Esophagus muscularis mucosa (tissue), 4 donors: ENCODE results near the gene MCMBP. TPM values are rescaled to one million over a fixed set of nuclear protein-coding genes. Genes with fewer than 3 reads are reported as not detected.
"Not testable (repeated sequence)": the region's sequence is repeated elsewhere in the genome, so short reads cannot be mapped to it uniquely, and the experiment has no call there.

Experiments used
- DNase-seq: peaks from one replicate; pipeline ENCODE4 v3.0.0-alpha.2; 2017; ENCODE audit errors: extremely low spot score
- H3K27ac ChIP-seq, 4 donors: fragments of 200-600 bp; sonication (generic); replicated peaks in 1 of 4; 1 replicate in 3 of 4; 2 replicates in 1 of 4; pipeline ENCODE4 v1.5.1; 2016 to 2019; ENCODE audit warnings: mild to moderate bottlenecking in 1 of 4
- H3K27me3 ChIP-seq, 4 donors: fragments of 200-600 bp; sonication (generic); one replicate each; pipeline versions ENCODE4 v1.5.1 to v1.6.0; 2016 to 2019
- H3K36me3 ChIP-seq, 4 donors: fragments of 200-600 bp; sonication (generic); one replicate each; pipeline ENCODE4 v1.5.1; 2016 to 2019
- H3K4me1 ChIP-seq, 4 donors: fragments of 200-600 bp; sonication (generic); one replicate each; pipeline ENCODE4 v1.5.1; 2016 to 2019
- H3K4me3 ChIP-seq, 4 donors: fragments of 200-600 bp; sonication (generic); 1 replicate in 2 of 4; 2 replicates in 2 of 4; pipeline ENCODE4 v1.5.1; 2016 to 2019; ENCODE audit warnings: mild to moderate bottlenecking in 4 of 4, moderate library complexity in 1 of 4
- H3K9me3 ChIP-seq, 4 donors: fragments of 200-600 bp; sonication (generic); 1 replicate in 3 of 4; 2 replicates in 1 of 4; pipeline ENCODE4 v1.5.1; 2016 to 2019
- CTCF ChIP-seq, 3 experiments: fragments of 200-600 bp in 2 of 3; fragments of 450-650 bp in 1 of 3; sonication (generic) in 2 of 3; IDR thresholded peaks; one replicate each; pipeline ENCODE4 v1.5.1; 2017 to 2019; ENCODE audit warnings: antibody characterized with exemption in 3 of 3, mild to moderate bottlenecking in 2 of 3, moderate library complexity in 1 of 3
- EP300 ChIP-seq: sonication (generic); formaldehyde crosslinking; IDR thresholded peaks from one replicate; pipeline ENCODE4 v1.6.1; 2017; ENCODE audit warnings: antibody characterized with exemption
- POLR2A ChIP-seq: fragments of 450-650 bp; IDR thresholded peaks from one replicate; pipeline ENCODE4 v1.6.1; 2017; ENCODE audit warnings: antibody characterized with exemption, moderate library complexity, mild to moderate bottlenecking, low read depth
- POLR2AphosphoS5 ChIP-seq, 2 donors: sonication (generic); formaldehyde crosslinking; IDR thresholded peaks; one replicate each; pipeline ENCODE4 v1.6.1; 2017; ENCODE audit warnings: antibody characterized with exemption in 2 of 2
- WGBS: methylation state at CpG from one replicate; pipeline ENCODE4 v1.1.5; 2018; 5-methylcytosine and 5-hydroxymethylcytosine counted together
- intact Hi-C: fragments of 100-400 bp; cut with DNase I; formaldehyde crosslinking; loops from one replicate; pipeline ENCODE4 v1.15.1; 2023
- total RNA-seq, 4 donors: library from RNA; depleted of rRNA; stranded (reverse); fragments of >200 nt; gene quantifications; one replicate each; pipeline versions ENCODE4 v1.1.0 to v1.2.1, GENCODE V29; 2016

MCMBP gene
- total RNA-seq, 4 donors from 2014 or later, result 47.3 to 77.2 (median 52.3) TPM

DNA sequence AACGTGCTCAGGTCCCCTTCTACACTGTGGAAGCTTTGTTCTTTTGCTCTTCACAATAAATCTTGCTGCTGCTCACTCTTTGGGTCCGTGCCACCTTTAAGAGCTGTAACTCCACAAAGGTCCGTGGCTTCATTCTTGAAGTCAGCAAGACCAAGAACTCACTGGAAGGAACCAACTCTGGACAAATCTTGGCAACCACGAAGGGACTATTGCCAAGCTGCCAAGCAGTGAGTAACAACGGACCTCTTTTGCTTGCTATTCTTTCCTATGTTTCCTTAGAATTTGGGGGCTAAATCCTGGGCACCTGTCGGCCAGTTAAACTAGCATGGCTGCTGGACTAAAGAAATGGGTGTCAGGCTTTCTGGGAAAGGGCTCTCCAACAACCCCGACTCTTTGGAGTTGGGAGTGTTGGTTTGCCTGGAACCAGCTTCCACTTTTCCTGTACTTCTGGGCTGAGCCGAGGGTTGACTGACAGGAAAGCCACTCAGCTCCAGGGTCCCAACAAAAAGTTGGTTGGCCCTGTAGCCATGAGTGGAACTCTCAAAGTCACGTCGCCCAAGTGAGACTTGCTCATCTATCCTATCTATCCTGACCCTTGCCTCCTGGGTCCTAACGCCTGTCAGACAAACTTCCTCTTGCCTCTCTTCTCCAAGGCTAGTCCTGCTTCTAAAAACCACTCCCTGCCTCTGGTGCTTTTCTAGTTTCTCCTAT lies 11.4 kb upstream of the MCMBP start:
- H3K4me3 ChIP-seq, H3K27ac ChIP-seq, DNase-seq, H3K36me3 ChIP-seq, H3K9me3 ChIP-seq, intact Hi-C loops, H3K27me3 ChIP-seq, H3K4me1 ChIP-seq: not testable (repeated sequence)
- 79% methylated on average over 10 of the region's 11 CpGs for WGBS

- Histone ChIP-seq H3K9me3 (no peaks in the 10 kb centered on the region), H3K27me3 (no peaks in the 10 kb centered on the region), H3K27ac (no peak overlapping the region), H3K4me3 (no peak overlapping the region), H3K4me1 (peaks cover 4 to 8% (median 6%) of the 10 kb centered on the region in 4 donors), H3K36me3 (no peaks in the 10 kb centered on the region)
- DNase-seq, result no peak
- WGBS, result 88% methylated on average over 2 of the region's 2 CpGs
- TF ChIP-seq EP300 (no peak), POLR2A (no peak), POLR2AphosphoS5 (IDR thresholded peaks at IDR 0.05) (no peak), CTCF (IDR thresholded peaks at IDR 0.05) (no peak)
- intact Hi-C loops, result no loop called here
Measured at GRCh38 chr10:119878524-119878923, 5.9 kb upstream of the MCMBP start.

DNA sequence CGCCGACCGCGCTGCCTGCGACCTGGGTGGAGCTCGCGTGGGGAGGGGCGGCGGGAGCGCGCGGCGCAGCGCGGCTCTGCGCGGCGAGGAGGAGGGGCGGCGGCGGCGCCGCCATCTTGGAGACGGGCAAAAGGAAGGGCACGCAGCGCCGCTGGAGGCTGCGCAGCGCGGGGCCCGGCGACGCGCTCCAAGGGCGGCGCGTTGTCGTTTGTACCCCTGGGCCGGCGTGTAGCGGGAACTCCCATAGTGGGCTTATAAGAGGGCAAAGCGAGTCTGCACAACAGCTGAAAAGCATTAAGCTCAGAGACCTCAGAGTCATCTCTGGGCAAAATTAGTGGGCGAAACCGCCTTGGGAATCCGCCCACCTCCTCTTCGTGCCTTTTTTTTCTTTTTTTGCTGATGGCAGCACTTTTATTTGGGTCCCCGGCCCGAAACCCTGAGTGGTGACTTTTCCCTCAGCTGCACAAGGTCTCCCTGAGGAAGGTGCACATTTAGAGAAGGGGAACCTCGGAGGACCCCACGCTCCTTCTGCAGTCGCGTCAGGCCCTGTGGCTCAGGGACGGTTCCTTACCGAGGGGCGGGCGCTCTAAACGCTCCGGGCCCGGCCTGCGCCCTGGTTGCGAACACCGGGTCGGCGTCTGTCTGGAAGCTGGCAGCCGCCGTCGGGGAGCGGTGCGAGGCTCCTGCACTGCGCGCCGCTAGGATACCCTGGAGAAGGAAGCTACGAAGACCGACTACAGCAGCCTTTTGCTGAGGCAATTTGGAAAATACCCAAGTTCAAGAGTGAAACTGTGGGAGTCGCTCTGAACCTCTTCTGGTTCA lies 428 bp upstream of the MCMBP start:
- H3K36me3 ChIP-seq, result no peaks in the 10 kb centered on the region
- H3K27me3 ChIP-seq, result no peaks in the 10 kb centered on the region
- TF ChIP-seq EP300 (no peak), CTCF (IDR thresholded peaks at IDR 0.05) (peak in 1 of 3 experiments; percentile 18), POLR2A (peak; percentile 19), POLR2AphosphoS5 (IDR thresholded peaks at IDR 0.05) (peak; percentile 73 to 79)
- peak overlapping the region; percentile 91 to 98 (median 93) for H3K4me3 ChIP-seq
- 1% methylated on average over 33 of the region's 75 CpGs for WGBS
- peaks cover 25 to 46% (median 41%) of the 10 kb centered on the region in 4 donors for H3K4me1 ChIP-seq
- DNase-seq, result peak; percentile 95
- intact Hi-C loops, result no loop called here
- H3K9me3 ChIP-seq, result no peaks in the 10 kb centered on the region
- H3K27ac ChIP-seq, result peak overlapping the region; percentile 85 to 94 (median 92)

GRCh38 chr10:119871881-119872609 lies 598 bp downstream of the MCMBP start:
- WGBS, result 0% methylated on average over 4 of the region's 56 CpGs
- DNase-seq, result no peak

DNA sequence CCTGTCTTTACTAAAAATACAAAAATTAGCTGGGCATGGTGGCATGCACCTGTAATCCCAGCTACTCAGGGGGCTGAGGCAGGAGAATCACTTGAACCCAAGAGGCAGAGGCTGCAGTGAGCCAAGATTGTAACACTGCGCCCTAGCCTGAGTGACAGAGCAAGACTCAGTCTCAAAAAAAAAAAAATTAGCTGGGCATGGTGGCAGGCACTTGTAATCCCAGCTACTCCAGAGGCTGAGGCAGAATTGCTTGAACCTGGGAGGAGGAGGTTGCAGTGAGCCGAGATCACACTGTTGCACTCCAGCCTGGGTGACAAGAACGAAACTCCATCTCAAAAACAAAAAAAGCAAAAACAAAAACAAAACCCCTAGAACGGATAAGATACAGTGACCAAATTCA lies 3.2 kb downstream of the MCMBP start:
- DNase-seq, intact Hi-C loops, H3K4me3 ChIP-seq, H3K9me3 ChIP-seq, H3K27me3 ChIP-seq, H3K27ac ChIP-seq, H3K36me3 ChIP-seq: not testable (repeated sequence)
- H3K4me1 ChIP-seq, result peaks cover 25 to 49% (median 46%) of the 10 kb centered on the region in 4 donors
- 85% methylated on average over 4 of the region's 4 CpGs for WGBS

More at GRCh38 chr10:119871881-119872609, 598 bp downstream of the MCMBP start:
- no peaks in the 10 kb centered on the region for H3K9me3 ChIP-seq
- peak overlapping the region; percentile 91 to 98 (median 93) for H3K4me3 ChIP-seq
- peak overlapping the region; percentile 85 to 94 (median 92) for H3K27ac ChIP-seq
- TF ChIP-seq EP300 (no peak), POLR2AphosphoS5 (IDR thresholded peaks at IDR 0.05) (peak; percentile 35 to 41)
- H3K36me3 ChIP-seq, result no peaks in the 10 kb centered on the region
- intact Hi-C loops, result no loop called here
- H3K27me3 ChIP-seq, result no peaks in the 10 kb centered on the region
- H3K4me1 ChIP-seq, result peaks cover 25 to 49% (median 46%) of the 10 kb centered on the region in 4 donors

DNA sequence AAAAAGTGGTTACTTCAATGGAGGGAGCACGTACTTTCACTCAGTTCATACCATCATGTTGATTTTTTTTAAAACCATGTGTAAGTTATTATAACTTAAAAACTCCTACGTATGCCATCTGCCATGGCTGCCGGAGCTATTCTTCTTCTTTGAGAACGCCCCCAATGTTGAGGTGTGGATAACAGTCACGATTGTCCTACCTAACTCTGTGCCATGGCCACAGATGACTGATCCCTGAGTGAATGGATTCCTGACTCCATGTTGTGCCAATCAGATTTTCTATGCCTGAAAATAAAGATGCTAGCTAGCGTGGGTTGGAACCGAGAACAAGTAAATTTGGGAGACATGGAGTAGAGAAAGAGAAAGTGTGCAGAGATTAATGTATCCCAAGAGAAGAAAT lies 5.3 kb downstream of the MCMBP start:
- Histone ChIP-seq H3K9me3 (no peaks in the 10 kb centered on the region), H3K27me3 (no peaks in the 10 kb centered on the region), H3K27ac (no peak overlapping the region), H3K4me1 (peaks cover 21 to 39% (median 38%) of the 10 kb centered on the region in 4 donors), H3K4me3 (no peak overlapping the region), H3K36me3 (no peaks in the 10 kb centered on the region)
- WGBS, result 81% methylated on average over 7 of the region's 7 CpGs
- intact Hi-C loops, result no loop called here
- peak; percentile 39 for DNase-seq
- TF ChIP-seq POLR2AphosphoS5 (IDR thresholded peaks at IDR 0.05), result no peak
- TF ChIP-seq EP300, result no peak
- no peak for TF ChIP-seq CTCF (IDR thresholded peaks at IDR 0.05)
- TF ChIP-seq POLR2A, result no peak
